Measurements from ENCODE around the gene MYL7. TPM values are rescaled to one million over a fixed set of nuclear protein-coding genes. Genes with fewer than 3 reads are reported as not detected.

The MYL7 gene
- total and polyA plus RNA-seq, 2 experiments from 2014 or later = 4.8 TPM; not detected in 1

GRCh38 chr7:44116087-44116788 lies 24.9 kb downstream of the MYL7 start:
- Histone ChIP-seq H3K9me2 (ENCODE audit: insufficient read depth) (no peaks in the 10 kb centered on the region), H3K4me3 (no peak overlapping the region), H3K79me2 (replicated peaks; ENCODE audit: insufficient read depth) (peaks cover 6% of the 10 kb centered on the region), H3K4me2 (no peak overlapping the region), H2AFZ (no peak overlapping the region), H3K4me1 (ENCODE audit: insufficient read depth) (no peaks in the 10 kb centered on the region), H4K20me1 (replicated peaks; ENCODE audit: insufficient read depth) (peaks cover 3% of the 10 kb centered on the region), H3F3A (replicated peaks; ENCODE audit: low read depth) (0 out of 2 replicates have a peak, but pooled peaks cover 2% of the 10 kb centered on the region), H3K27me3 (ENCODE audit: insufficient read depth) (no peaks in the 10 kb centered on the region), H3K36me3 (ENCODE audit: insufficient read depth) (peaks cover 7% of the 10 kb centered on the region; the same call in 1 of the 2 replicates), H3K27ac (ENCODE audit: low read depth) (no peak overlapping the region)
- H3K4me1 Mint-ChIP-seq = peaks cover 9% of the 10 kb centered on the region
- H3K36me3 Mint-ChIP-seq (ENCODE audit: low read depth) = peaks cover 68% of the 10 kb centered on the region
- no peak for ATAC-seq
- no peak overlapping the region for H3K4me3 Mint-ChIP-seq
- H3K27me3 Mint-ChIP-seq (ENCODE audit: insufficient read depth, low read depth, poor library complexity) = peaks cover 15% of the 10 kb centered on the region
- no peaks in the 10 kb centered on the region; the same call in 2 of the 3 replicates for H3K9me3 Mint-ChIP-seq
- TF ChIP-seq STAT1 (IDR thresholded peaks at IDR 0.05; ENCODE audit: unreplicated experiment) (no peak), CREB1 (CRISPR knock-in tag; IDR thresholded peaks at IDR 0.05; ENCODE audit: low read depth) (no peak), ZNF114 (CRISPR knock-in tag; IDR thresholded peaks at IDR 0.05) (no peak), JUNB (IDR thresholded peaks at IDR 0.05; ENCODE audit: unreplicated experiment) (no peak), EZH2phosphoT487 (IDR thresholded peaks at IDR 0.05; ENCODE audit: unreplicated experiment) (no peak), NANOG (IDR thresholded peaks at IDR 0.05; ENCODE audit: borderline replicate concordance) (no peak), ZNF462 (CRISPR knock-in tag; IDR thresholded peaks at IDR 0.05) (no peak), EZH2 (IDR thresholded peaks at IDR 0.05; ENCODE audit: low read depth, unreplicated experiment) (no peak), POLR2AphosphoS5 (IDR thresholded peaks at IDR 0.05; ENCODE audit: low read depth) (no peak), ZNF331 (CRISPR knock-in tag; IDR thresholded peaks at IDR 0.05; ENCODE audit: low read depth) (no peak), CTCF (conservative IDR thresholded peaks at IDR 0.05; ENCODE audit: low read depth in 2 of 2) (no peak)
- TF ChIP-seq, protein P1, sequence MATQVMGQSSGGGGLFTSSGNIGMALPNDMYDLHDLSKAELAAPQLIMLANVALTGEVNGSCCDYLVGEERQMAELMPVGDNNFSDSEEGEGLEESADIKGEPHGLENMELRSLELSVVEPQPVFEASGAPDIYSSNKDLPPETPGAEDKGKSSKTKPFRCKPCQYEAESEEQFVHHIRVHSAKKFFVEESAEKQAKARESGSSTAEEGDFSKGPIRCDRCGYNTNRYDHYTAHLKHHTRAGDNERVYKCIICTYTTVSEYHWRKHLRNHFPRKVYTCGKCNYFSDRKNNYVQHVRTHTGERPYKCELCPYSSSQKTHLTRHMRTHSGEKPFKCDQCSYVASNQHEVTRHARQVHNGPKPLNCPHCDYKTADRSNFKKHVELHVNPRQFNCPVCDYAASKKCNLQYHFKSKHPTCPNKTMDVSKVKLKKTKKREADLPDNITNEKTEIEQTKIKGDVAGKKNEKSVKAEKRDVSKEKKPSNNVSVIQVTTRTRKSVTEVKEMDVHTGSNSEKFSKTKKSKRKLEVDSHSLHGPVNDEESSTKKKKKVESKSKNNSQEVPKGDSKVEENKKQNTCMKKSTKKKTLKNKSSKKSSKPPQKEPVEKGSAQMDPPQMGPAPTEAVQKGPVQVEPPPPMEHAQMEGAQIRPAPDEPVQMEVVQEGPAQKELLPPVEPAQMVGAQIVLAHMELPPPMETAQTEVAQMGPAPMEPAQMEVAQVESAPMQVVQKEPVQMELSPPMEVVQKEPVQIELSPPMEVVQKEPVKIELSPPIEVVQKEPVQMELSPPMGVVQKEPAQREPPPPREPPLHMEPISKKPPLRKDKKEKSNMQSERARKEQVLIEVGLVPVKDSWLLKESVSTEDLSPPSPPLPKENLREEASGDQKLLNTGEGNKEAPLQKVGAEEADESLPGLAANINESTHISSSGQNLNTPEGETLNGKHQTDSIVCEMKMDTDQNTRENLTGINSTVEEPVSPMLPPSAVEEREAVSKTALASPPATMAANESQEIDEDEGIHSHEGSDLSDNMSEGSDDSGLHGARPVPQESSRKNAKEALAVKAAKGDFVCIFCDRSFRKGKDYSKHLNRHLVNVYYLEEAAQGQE (IDR thresholded peaks at IDR 0.05; ENCODE audit: unreplicated experiment) = no peak
- TF ChIP-seq, protein P2, sequence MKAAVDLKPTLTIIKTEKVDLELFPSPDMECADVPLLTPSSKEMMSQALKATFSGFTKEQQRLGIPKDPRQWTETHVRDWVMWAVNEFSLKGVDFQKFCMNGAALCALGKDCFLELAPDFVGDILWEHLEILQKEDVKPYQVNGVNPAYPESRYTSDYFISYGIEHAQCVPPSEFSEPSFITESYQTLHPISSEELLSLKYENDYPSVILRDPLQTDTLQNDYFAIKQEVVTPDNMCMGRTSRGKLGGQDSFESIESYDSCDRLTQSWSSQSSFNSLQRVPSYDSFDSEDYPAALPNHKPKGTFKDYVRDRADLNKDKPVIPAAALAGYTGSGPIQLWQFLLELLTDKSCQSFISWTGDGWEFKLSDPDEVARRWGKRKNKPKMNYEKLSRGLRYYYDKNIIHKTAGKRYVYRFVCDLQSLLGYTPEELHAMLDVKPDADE (IDR thresholded peaks at IDR 0.05) = no peak
- no peak for DNase-seq (ENCODE audit: low spot score)
- H3K27ac Mint-ChIP-seq = no peak overlapping the region
